Measurements from ENCODE around the gene TPK1. TPM values are rescaled to one million over a fixed set of nuclear protein-coding genes. Genes with fewer than 3 reads are reported as not detected.

TPK1 gene
- total and polyA plus RNA-seq, 2 of the 4 experiments (the other 2 are of a cell fraction): 0.38 to 1.8 TPM

DNA sequence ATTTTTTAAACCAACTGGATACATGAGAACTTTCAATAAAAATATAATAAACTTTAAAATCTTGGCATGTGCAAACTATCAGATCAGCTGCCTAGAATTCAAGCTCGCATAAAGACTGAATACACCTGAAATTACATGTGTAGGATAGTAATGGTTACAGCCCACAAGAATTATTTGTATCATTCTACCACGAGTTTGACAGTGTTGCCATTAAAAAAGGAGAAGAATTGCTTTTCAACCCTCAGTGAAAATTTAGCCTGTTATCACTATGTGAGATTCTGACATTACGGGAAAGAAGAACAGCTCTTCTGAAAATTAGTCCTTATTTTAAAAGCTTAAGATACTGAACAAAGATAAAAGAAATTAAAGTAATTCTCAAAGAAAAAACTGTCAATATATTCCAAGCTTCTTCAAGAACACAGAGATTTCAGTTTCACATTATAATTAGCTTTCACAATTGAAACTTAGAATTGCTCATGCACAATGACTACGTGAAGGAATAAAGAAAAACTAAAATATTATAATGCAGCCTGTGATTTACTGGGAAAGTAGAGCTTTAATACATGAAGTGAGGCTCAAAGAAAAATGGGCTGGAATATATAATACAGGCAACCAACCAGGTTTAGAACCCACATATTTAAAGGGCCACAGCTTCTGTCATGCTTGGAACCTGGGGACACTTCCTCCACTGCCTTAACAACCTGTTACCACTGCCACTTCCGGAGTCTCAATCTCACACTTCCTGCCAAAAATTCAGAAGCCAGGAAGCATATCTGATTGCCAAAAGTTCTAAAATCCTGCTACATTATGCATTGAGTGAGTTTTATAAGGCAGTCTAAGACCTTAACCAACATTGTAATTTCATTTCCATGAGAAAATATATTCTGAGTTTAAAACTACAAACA is 23.2 kb downstream of the TPK1 start (continued):
- TF ChIP-seq, protein P1, sequence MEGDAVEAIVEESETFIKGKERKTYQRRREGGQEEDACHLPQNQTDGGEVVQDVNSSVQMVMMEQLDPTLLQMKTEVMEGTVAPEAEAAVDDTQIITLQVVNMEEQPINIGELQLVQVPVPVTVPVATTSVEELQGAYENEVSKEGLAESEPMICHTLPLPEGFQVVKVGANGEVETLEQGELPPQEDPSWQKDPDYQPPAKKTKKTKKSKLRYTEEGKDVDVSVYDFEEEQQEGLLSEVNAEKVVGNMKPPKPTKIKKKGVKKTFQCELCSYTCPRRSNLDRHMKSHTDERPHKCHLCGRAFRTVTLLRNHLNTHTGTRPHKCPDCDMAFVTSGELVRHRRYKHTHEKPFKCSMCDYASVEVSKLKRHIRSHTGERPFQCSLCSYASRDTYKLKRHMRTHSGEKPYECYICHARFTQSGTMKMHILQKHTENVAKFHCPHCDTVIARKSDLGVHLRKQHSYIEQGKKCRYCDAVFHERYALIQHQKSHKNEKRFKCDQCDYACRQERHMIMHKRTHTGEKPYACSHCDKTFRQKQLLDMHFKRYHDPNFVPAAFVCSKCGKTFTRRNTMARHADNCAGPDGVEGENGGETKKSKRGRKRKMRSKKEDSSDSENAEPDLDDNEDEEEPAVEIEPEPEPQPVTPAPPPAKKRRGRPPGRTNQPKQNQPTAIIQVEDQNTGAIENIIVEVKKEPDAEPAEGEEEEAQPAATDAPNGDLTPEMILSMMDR (conservative IDR thresholded peaks at IDR 0.05; ENCODE audit: low read depth, low read length): no peak

DNA sequence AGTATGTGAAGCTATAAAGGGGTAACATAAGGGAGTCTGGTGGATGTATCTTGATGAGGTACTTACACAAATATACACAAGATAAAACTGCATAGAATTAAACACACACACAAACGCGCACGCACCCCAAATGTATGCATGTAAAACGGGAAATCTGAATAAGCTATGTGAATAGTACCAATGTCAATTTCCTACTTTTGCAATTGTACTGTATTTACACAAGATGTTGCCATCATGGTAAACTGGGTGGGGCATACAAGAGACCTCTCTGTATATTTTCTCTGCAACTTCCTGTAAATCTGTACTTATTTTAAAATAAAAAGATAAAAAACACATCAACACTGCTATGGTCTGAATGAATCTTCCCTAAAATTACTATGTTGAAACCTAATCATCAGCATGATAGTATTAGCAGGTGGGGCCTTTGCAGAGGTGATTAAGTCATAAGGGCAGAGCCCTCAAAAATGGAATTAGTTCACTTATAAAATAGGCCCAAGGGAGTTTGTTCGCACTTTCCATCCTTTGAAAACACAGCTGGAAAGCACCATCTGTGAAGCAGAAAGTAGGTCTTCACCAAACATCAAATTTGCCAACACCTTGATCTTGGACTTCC is 30.1 kb downstream of the TPK1 start:
- Histone ChIP-seq H4K20me1 (ENCODE audit: insufficient read depth, low read length) (no peaks in the 10 kb centered on the region), H3K14ac (replicated peaks; ENCODE audit: low read depth, low read length) (no peak overlapping the region), H3K4ac (ENCODE audit: low read depth, low read length) (no peak overlapping the region), H4K5ac (ENCODE audit: low read depth, low read length) (no peak overlapping the region), H3K18ac (ENCODE audit: low read depth, low read length) (no peak overlapping the region), H2BK120ac (ENCODE audit: low read depth, low read length) (no peak overlapping the region), H3K36me3 (ENCODE audit: control insufficient read depth, insufficient read depth, low read length) (no peaks in the 10 kb centered on the region), H3K56ac (ENCODE audit: extremely low read depth, insufficient read depth, low read length) (no peak overlapping the region), H3K4me1 (ENCODE audit: control insufficient read depth, insufficient read depth, low read length) (no peaks in the 10 kb centered on the region), H4K8ac (ENCODE audit: low read depth in 2 of 2, low read length in 2 of 2) (no peak overlapping the region), H2AK5ac (ENCODE audit: low read depth, low read length) (no peak overlapping the region), H3K4me3 (ENCODE audit: insufficient read depth, low read depth, low read length) (no peak overlapping the region), H3K9me3 (ENCODE audit: control insufficient read depth, insufficient read depth, low read length) (0 out of 2 replicates have a peak, but pooled peaks cover 2% of the 10 kb centered on the region), H2BK15ac (ENCODE audit: low read depth, low read length) (no peak overlapping the region), H4K91ac (ENCODE audit: insufficient read depth, low read depth, low read length) (no peak overlapping the region), H3K79me1 (ENCODE audit: low read depth in 1 of 2, low read length in 2 of 2) (no peaks in the 10 kb centered on the region), H3K27ac (ENCODE audit: insufficient read depth, low read length) (no peak overlapping the region), H3K23ac (ENCODE audit: low read depth, low read length) (no peak overlapping the region), H3K9me1 (ENCODE audit: insufficient read depth, low read length) (no peaks in the 10 kb centered on the region), H3K4me2 (ENCODE audit: low read depth, low read length) (no peak overlapping the region), H2AK9ac (replicated peaks; ENCODE audit: low read depth, low read length, poor library complexity) (no peak overlapping the region), H3K27me3 (ENCODE audit: control insufficient read depth, insufficient read depth, low read length) (no peaks in the 10 kb centered on the region), H3K9ac (ENCODE audit: low read depth, low read length) (no peak overlapping the region), H2AFZ (replicated peaks; ENCODE audit: low read length, poor library complexity) (no peak overlapping the region), H2BK20ac (ENCODE audit: low read depth, low read length) (no peak overlapping the region), H2BK5ac (ENCODE audit: low read depth, low read length, poor library complexity, severe bottlenecking) (no peak overlapping the region)
- WGBS, 2 experiments (ENCODE audit: extremely low coverage in 2 of 2, insufficient read length in 1 of 2): no CpG with 5 or more reads among the region's 5 CpGs
- no TSS peak for BruUV-seq (replicated peaks)
- DNase-seq: no peak
- intact Hi-C loops (cut with micrococcal nuclease) (no loop called here), dilution Hi-C loops (cut with HindIII; ENCODE audit: low sequenced_read_pairs, unreplicated experiment) (no loop called here), in situ Hi-C loops (cut with MboI; ENCODE audit: low sequenced_read_pairs) (no loop called here)
- ATAC-seq (ENCODE audit: low read depth): no peak
- POLR2A ChIA-PET (ENCODE audit: unreplicated experiment): no interaction called here
- CTCF ChIA-PET: no interaction called here
- no peak for TF ChIP-seq MAZ (IDR thresholded peaks at IDR 0.05; ENCODE audit: borderline replicate concordance, low read depth, low read length)
- no peak for TF ChIP-seq USF2 (IDR thresholded peaks at IDR 0.05; ENCODE audit: low read depth, low read length)
- TF ChIP-seq NFE2L2 (IDR thresholded peaks at IDR 0.05; ENCODE audit: low read depth, low read length): no peak
- TF ChIP-seq RCOR1 (IDR thresholded peaks at IDR 0.05; ENCODE audit: insufficient replicate concordance, low read length): no peak
- no peak for TF ChIP-seq POLR2A (IDR thresholded peaks at IDR 0.05; ENCODE audit: low read depth, low read length)
- no peak for TF ChIP-seq RAD21 (IDR thresholded peaks at IDR 0.05; ENCODE audit: low read length)
- no peak for TF ChIP-seq SMC3 (IDR thresholded peaks at IDR 0.05; ENCODE audit: low read depth, low read length)
- no peak for TF ChIP-seq MXI1 (IDR thresholded peaks at IDR 0.05; ENCODE audit: borderline replicate concordance, low read depth, low read length)
- no peak for TF ChIP-seq CHD1 (IDR thresholded peaks at IDR 0.05; ENCODE audit: low read depth, low read length)
- TF ChIP-seq BHLHE40 (IDR thresholded peaks at IDR 0.05; ENCODE audit: low read depth, low read length): no peak
- TF ChIP-seq ELK1 (IDR thresholded peaks at IDR 0.05; ENCODE audit: borderline replicate concordance, low read depth, low read length): no peak
